ENCODE data around the gene ZFYVE27.

- TF ChIP-seq POLR2A (IDR thresholded peaks at IDR 0.05) (no peak), CTCF (IDR thresholded peaks at IDR 0.05) (no peak)
Observed at GRCh38 chr10:97796651-97797050, 59.7 kb downstream of the ZFYVE27 start.
